GM23248 (cell line): ENCODE measurements around the gene LRIG1. TPM values are rescaled to one million over a fixed set of nuclear protein-coding genes. Genes with fewer than 3 reads are reported as not detected.

Experiments used
- DNase-seq: peaks from one replicate; pipeline ENCODE4 v3.0.0-alpha.2; 2015
- H2AFZ ChIP-seq: fragments of 200-600 bp; sonication (generic); 2 replicates; pipeline ENCODE4 v1.6.1; 2016; ENCODE audit warnings: antibody characterized with exemption
- H3F3A ChIP-seq: fragments of 200-600 bp; sonication (generic); 2 replicates; pipeline ENCODE4 v1.6.1; 2016; ENCODE audit warnings: mild to moderate bottlenecking, antibody characterized with exemption, mixed run types; ENCODE audit not compliant: insufficient read depth
- H3K27ac ChIP-seq: fragments of 200-600 bp; sonication (generic); 2 replicates; pipeline ENCODE4 v1.5.1; 2016; ENCODE audit warnings: mild to moderate bottlenecking
- H3K27me3 ChIP-seq: fragments of 200-600 bp; sonication (generic); replicated peaks from 2 replicates; pipeline ENCODE4 v1.6.1; 2016; ENCODE audit warnings: mild to moderate bottlenecking; ENCODE audit not compliant: insufficient read depth
- H3K36me3 ChIP-seq: fragments of 200-600 bp; sonication (generic); 2 replicates; pipeline ENCODE4 v1.6.1; 2016; ENCODE audit warnings: low read depth, mild to moderate bottlenecking
- H3K4me1 ChIP-seq: fragments of 200-600 bp; sonication (generic); 2 replicates; pipeline ENCODE4 v1.6.1; 2016; ENCODE audit warnings: mild to moderate bottlenecking; ENCODE audit not compliant: insufficient read depth
- H3K4me2 ChIP-seq: fragments of 200-600 bp; sonication (generic); one replicate; pipeline ENCODE4 v1.6.1; 2016; ENCODE audit warnings: mild to moderate bottlenecking; ENCODE audit not compliant: unreplicated experiment
- H3K4me3 ChIP-seq: fragments of 200-600 bp; sonication (generic); 2 replicates; pipeline ENCODE4 v1.5.1; 2016; ENCODE audit warnings: mild to moderate bottlenecking
- H3K79me2 ChIP-seq: fragments of 200-600 bp; sonication (generic); 2 replicates; pipeline ENCODE4 v1.6.1; 2016; ENCODE audit warnings: mild to moderate bottlenecking; ENCODE audit not compliant: insufficient read depth
- H3K9ac ChIP-seq: fragments of 200-600 bp; sonication (generic); 2 replicates; pipeline ENCODE4 v1.6.1; 2016; ENCODE audit warnings: mild to moderate bottlenecking
- H3K9me2 ChIP-seq: fragments of 200-600 bp; sonication (generic); 2 replicates; pipeline ENCODE4 v1.6.1; 2016; ENCODE audit warnings: mixed run types, mild to moderate bottlenecking, moderate library complexity; ENCODE audit not compliant: insufficient read depth
- H3K9me3 ChIP-seq: fragments of 200-600 bp; sonication (generic); one replicate; pipeline ENCODE4 v1.6.1; 2017; ENCODE audit warnings: low read depth
- H4K20me1 ChIP-seq: fragments of 200-600 bp; sonication (generic); 2 replicates; pipeline ENCODE4 v1.6.0; 2016; ENCODE audit not compliant: insufficient read depth
- EZH2 ChIP-seq: fragments of 200-600 bp; sonication (generic); IDR thresholded peaks from 2 replicates; pipeline ENCODE4 v1.6.1; 2018; ENCODE audit warnings: antibody characterized with exemption, mild to moderate bottlenecking; ENCODE audit not compliant: insufficient read depth, poor library complexity, severe bottlenecking
- EZH2phosphoT487 ChIP-seq: fragments of 200-600 bp; sonication (generic); IDR thresholded peaks from 2 replicates; pipeline ENCODE4 v1.6.1; 2018; ENCODE audit warnings: antibody characterized with exemption, moderate library complexity, mild to moderate bottlenecking, low read depth; ENCODE audit not compliant: insufficient read depth
- WGBS, 2 experiments: methylation state at CpG; one replicate each; pipeline ENCODE4 v1.1.6; 2015 to 2017; ENCODE audit warnings: low lambda C conversion rate in 2 of 2, low coverage in 1 of 2; ENCODE audit errors: missing lambda C conversion rate in 2 of 2; 5-methylcytosine and 5-hydroxymethylcytosine counted together
- in situ Hi-C: fragments of 300-500 bp; cut with MboI; formaldehyde crosslinking; loops from 2 replicates; pipeline ENCODE4 v1.15.0; 2020
- polyA plus RNA-seq: library from polyadenylated mRNA; unstranded; fragments of >200 nt; fragmentation: Nextera tagmentation; extraction: Ambion mirVana; gene quantifications from 2 replicates; pipeline ENCODE4 v1.2.1, GENCODE V29; 2016
- total RNA-seq: library from RNA; depleted of rRNA; stranded (reverse); fragments of >200 nt; shearing (Covaris generic); gene quantifications from 2 replicates; pipeline ENCODE4 v1.2.3, GENCODE V29; 2014

Gene LRIG1
- total and polyA plus RNA-seq, 2 experiments from 2014 or later, result 3.1 to 6.5 TPM

DNA sequence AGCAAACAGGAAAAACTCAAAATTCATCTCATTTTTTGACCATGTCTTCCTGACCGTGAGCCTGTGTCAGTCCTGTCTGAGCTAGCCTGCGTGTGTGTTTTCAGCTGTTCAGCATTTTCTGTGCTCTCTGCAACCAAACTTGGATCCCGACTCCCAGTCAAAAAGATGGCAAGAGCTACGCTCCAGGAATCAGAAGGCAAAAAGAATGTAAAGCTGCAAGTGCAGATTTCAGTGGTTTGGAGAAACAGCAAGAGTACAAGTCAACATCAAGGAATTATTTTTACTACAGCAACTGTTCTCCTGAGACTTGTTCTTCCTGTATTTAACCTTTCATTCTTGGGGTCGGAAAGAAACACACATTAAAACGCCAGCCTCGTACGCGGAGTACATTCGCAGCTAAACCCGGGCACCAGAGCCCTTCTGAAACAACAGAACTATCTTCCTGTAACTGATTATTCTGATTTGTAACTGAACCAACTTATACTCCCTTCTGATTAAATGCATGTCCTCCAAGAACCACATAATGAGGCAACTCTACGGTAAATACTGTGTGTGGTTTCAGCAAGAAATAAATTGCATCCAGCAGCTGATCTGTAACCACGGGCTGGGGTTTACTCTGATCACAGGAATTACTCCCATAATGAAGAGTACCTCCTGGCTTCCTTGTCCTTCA is 107.4 kb downstream of the LRIG1 start:
- Histone ChIP-seq H3K79me2 (no peaks in the 10 kb centered on the region), H3F3A (peaks cover 6% of the 10 kb centered on the region; the same call in 1 of the 2 replicates), H4K20me1 (no peaks in the 10 kb centered on the region), H3K9ac (no peak overlapping the region), H3K9me3 (no peaks in the 10 kb centered on the region), H3K36me3 (no peaks in the 10 kb centered on the region; the same call in 1 of the 2 replicates), H3K27ac (no peak overlapping the region), H2AFZ (no peak overlapping the region), H3K4me1 (peaks cover 18% of the 10 kb centered on the region), H3K4me3 (no peak overlapping the region), H3K27me3 (no peaks in the 10 kb centered on the region), H3K4me2 (no peak overlapping the region), H3K9me2 (no peaks in the 10 kb centered on the region)
- TF ChIP-seq EZH2 (no peak), EZH2phosphoT487 (no peak)
- in situ Hi-C loops, result no loop called here
- 55 to 63% methylated on average over 13 of the region's 13 CpGs for WGBS, 2 experiments
- peak; percentile 10 for DNase-seq

DNA sequence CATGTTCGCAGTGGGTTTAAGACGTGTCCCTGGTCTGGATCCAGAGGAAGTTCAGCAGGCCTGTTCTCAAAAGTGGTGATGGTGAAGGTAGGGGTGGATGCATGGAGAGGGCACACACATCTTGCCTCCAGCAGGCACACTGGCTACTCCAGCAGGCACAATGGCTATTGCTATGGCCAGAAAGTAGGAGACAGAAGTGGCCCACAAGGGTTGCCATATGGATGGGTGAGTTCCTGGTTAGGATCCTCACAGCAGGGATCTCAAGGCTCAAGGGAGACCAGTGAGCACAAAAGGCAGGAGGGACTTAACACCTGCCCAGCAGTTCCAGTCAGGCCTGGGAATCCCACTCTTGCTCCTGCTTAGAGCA is 107.9 kb downstream of the LRIG1 start:
- H4K20me1 ChIP-seq, result no peaks in the 10 kb centered on the region
- no peaks in the 10 kb centered on the region for H3K27me3 ChIP-seq
- 91 to 97% methylated on average over 2 of the region's 2 CpGs for WGBS, 2 experiments
- H3K9ac ChIP-seq, result no peak overlapping the region
- no peak for TF ChIP-seq EZH2phosphoT487
- no peak for TF ChIP-seq EZH2
- H3K9me2 ChIP-seq, result no peaks in the 10 kb centered on the region
- no peaks in the 10 kb centered on the region for H3K79me2 ChIP-seq
- H3K36me3 ChIP-seq, result no peaks in the 10 kb centered on the region; the same call in 1 of the 2 replicates
- no peak overlapping the region for H3K4me3 ChIP-seq
- H3K9me3 ChIP-seq, result no peaks in the 10 kb centered on the region
- H3K4me2 ChIP-seq, result no peak overlapping the region
- H2AFZ ChIP-seq, result no peak overlapping the region
- in situ Hi-C loops, result no loop called here
- DNase-seq, result no peak
- no peak overlapping the region for H3K27ac ChIP-seq
- H3F3A ChIP-seq, result peaks cover 6% of the 10 kb centered on the region; the same call in 1 of the 2 replicates
- peaks cover 18% of the 10 kb centered on the region for H3K4me1 ChIP-seq

DNA sequence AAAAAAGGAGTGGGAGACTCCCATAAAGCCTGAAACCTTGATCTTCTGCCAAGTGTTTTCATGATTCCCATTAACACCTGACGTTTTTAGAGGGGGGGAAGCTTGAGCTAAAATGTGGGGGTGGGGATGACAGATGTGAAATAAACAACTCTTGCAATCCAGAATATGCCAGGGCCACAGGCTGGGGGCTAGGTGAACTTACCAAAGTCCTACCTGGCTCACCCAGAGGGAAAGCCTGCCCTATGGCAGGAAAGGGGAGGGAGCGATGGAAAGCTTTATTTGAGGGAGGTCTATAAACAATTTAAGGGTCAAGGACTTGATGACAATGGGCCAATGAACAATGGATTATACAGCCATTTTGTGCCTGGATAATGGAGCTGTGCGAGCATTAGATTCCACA is 108.3 kb downstream of the LRIG1 start:
- no peaks in the 10 kb centered on the region for H3K9me2 ChIP-seq
- H4K20me1 ChIP-seq, result no peaks in the 10 kb centered on the region
- H3K79me2 ChIP-seq, result no peaks in the 10 kb centered on the region
- no peaks in the 10 kb centered on the region; the same call in 1 of the 2 replicates for H3K36me3 ChIP-seq
- no peaks in the 10 kb centered on the region for H3K9me3 ChIP-seq
- in situ Hi-C loops, result no loop called here
- H2AFZ ChIP-seq, result no peak overlapping the region
- no peak overlapping the region for H3K9ac ChIP-seq
- peaks cover 18% of the 10 kb centered on the region for H3K4me1 ChIP-seq
- 80 to 81% methylated on average over 3 of the region's 3 CpGs for WGBS, 2 experiments
- no peak overlapping the region for H3K4me3 ChIP-seq
- DNase-seq, result no peak
- no peak overlapping the region for H3K4me2 ChIP-seq
- TF ChIP-seq EZH2phosphoT487 (no peak), EZH2 (no peak)
- H3F3A ChIP-seq, result peaks cover 6% of the 10 kb centered on the region; the same call in 1 of the 2 replicates
- no peaks in the 10 kb centered on the region for H3K27me3 ChIP-seq
- H3K27ac ChIP-seq, result no peak overlapping the region

DNA sequence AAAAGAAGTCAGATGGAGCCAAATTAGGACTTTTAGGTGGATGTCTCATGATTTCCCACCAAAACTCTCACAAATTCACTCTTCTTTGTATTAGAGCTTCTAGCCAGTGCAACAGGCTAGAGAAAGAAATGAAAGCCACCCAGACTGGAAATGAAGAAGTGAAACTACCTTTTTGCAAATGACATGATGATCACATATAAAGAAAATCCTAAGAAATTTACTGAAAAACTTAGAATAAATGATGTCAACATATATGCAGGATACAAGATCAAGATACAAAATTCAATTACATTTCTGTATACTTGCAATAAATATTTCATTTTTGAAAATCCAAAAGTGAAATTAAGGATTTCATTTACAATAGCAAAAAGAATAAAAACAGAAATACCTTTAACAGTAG is 110.8 kb downstream of the LRIG1 start:
- H3K9me3 ChIP-seq, result no peaks in the 10 kb centered on the region

More for the DNA sequence above, 110.8 kb downstream of the LRIG1 start:
- Histone ChIP-seq H3F3A (peaks cover under 1% of the 10 kb centered on the region; the same call in 1 of the 2 replicates), H3K4me3 (no peak overlapping the region), H3K4me2 (no peak overlapping the region), H4K20me1 (no peaks in the 10 kb centered on the region), H3K27ac (no peak overlapping the region), H3K36me3 (peaks cover 8% of the 10 kb centered on the region), H3K4me1 (peaks cover 13% of the 10 kb centered on the region), H2AFZ (no peak overlapping the region), H3K9ac (no peak overlapping the region), H3K9me2 (no peaks in the 10 kb centered on the region), H3K27me3 (no peaks in the 10 kb centered on the region), H3K79me2 (no peaks in the 10 kb centered on the region)
- TF ChIP-seq EZH2 (no peak), EZH2phosphoT487 (no peak)
- no peak for DNase-seq
- in situ Hi-C loops, result no loop called here
